Activated CD4-positive, alpha-beta T cell treated with anti-CD3 and anti-CD28 coated beads for 36 hours (primary cell): ENCODE measurements around the gene SMARCB1. TPM values are rescaled to one million over a fixed set of nuclear protein-coding genes. Genes with fewer than 3 reads are reported as not detected.
A peak's percentile ranks its signal among the peaks of the same experiment; 100 is the strongest.

Experiments
- ATAC-seq: fragments of 200-7000 bp; cut with Tn5 transposase; one replicate; pipeline ENCODE4 v1.10.0; 2021; ENCODE audit warnings: mild to moderate bottlenecking, moderate library complexity
- CTCF ChIA-PET: fragments of 350-600 bp; sonication (Branson Sonifier 250); formaldehyde crosslinking; loops from one replicate; lab custom pipeline; 2021; ENCODE audit warnings: antibody characterized with exemption; lab: Charles Lee
- POLR2A ChIA-PET: fragments of 350-600 bp; sonication (Branson Sonifier 250); formaldehyde crosslinking; loops from one replicate; lab custom pipeline; 2021; ENCODE audit warnings: antibody characterized with exemption, inconsistent platforms; lab: Charles Lee
- DNase-seq: peaks from one replicate; pipeline ENCODE4 v3.0.0-alpha.2; 2020
- H3K27ac Mint-ChIP-seq: one replicate; pipeline ENCODE4 v1.8.0; 2021; ENCODE audit warnings: mixed read lengths
- H3K27me3 Mint-ChIP-seq: one replicate; pipeline ENCODE4 v1.8.0; 2021; ENCODE audit warnings: mixed read lengths
- H3K36me3 Mint-ChIP-seq: one replicate; pipeline ENCODE4 v1.8.0; 2021; ENCODE audit warnings: low read depth, mixed read lengths
- H3K4me1 Mint-ChIP-seq: one replicate; pipeline ENCODE4 v1.8.0; 2021; ENCODE audit warnings: mixed read lengths
- H3K4me3 Mint-ChIP-seq: one replicate; pipeline ENCODE4 v1.8.0; 2021; ENCODE audit warnings: mild to moderate bottlenecking, moderate library complexity, mixed read lengths
- H3K9me3 Mint-ChIP-seq: one replicate; pipeline ENCODE4 v1.8.0; 2021; ENCODE audit warnings: low read depth, mixed read lengths
- intact Hi-C, 2 experiments: fragments of 100-400 bp; cut with DNase I in 1 of 2; cut with micrococcal nuclease in 1 of 2; formaldehyde crosslinking; loops; one replicate each; pipeline versions ENCODE4 v1.14.2 to v1.15.1; 2022 to 2024; cut with DNase I, micrococcal nuclease
- total RNA-seq, 2 experiments: library from RNA; stranded (reverse); gene quantifications; one replicate each; pipeline ENCODE4 v1.2.3, GENCODE V29; 2021

Gene SMARCB1
- total RNA-seq, 2 experiments from 2014 or later: 78.2 to 95.2 TPM

- Mint-ChIP-seq H3K27ac (peak within 1 kb of the TSS; percentile 55), H3K4me3 (peak within 1 kb of the TSS; percentile 43), H3K36me3 (peaks cover 15% of the 10 kb centered on the region), H3K4me1 (peaks cover 34% of the 10 kb centered on the region), H3K9me3 (no peaks in the 10 kb centered on the region), H3K27me3 (no peaks in the 10 kb centered on the region)
- intact Hi-C loops: no loop called here
- ATAC-seq: no peak
- CTCF ChIA-PET: interaction anchor here (0.6 to 0.9 kb wide), 4 partner anchors 87 to 669 kb away, joined by 3 read pairs; no protein-coding TSS in a partner anchor
- POLR2A ChIA-PET: interaction anchor here (0.5 kb wide), 1 partner anchor 1443 kb away, joined by 4 read pairs; no protein-coding TSS in a partner anchor
- peak; percentile 35 for DNase-seq
Observed at GRCh38 chr22:23762842-23763578, 23.8 kb upstream of the SMARCB1 start, which contains the start of gene C22orf15. C22orf15 (plus strand) TSS chr22:23762990; CDS start chr22:23763307, 317 bp downstream.

GRCh38 chr22:23763579-23763945, 23.2 kb upstream of the SMARCB1 start:
- intact Hi-C loops: no loop called here
- ATAC-seq (peak; percentile 18), DNase-seq (peak; percentile 63)
- H3K4me3 Mint-ChIP-seq: peak overlapping the region; percentile 43
- no peaks in the 10 kb centered on the region for H3K9me3 Mint-ChIP-seq
- peaks cover 34% of the 10 kb centered on the region for H3K4me1 Mint-ChIP-seq
- H3K27ac Mint-ChIP-seq: peak overlapping the region; percentile 55
- H3K27me3 Mint-ChIP-seq: no peaks in the 10 kb centered on the region
- H3K36me3 Mint-ChIP-seq: peaks cover 15% of the 10 kb centered on the region
- ChIA-PET POLR2A (no interaction called here), CTCF (interaction anchor here (0.6 kb wide), 1 partner anchor 269 kb away, joined by 3 read pairs; no protein-coding TSS in a partner anchor)

- intact Hi-C loops: loop anchor here in 1 of 2 experiments (2.0 kb wide), 1 partner anchor 13 kb away; the partner anchor contains the start of gene ZNF70
- Mint-ChIP-seq H3K9me3 (no peaks in the 10 kb centered on the region), H3K4me1 (peaks cover 34% of the 10 kb centered on the region), H3K4me3 (peak overlapping the region; percentile 43), H3K27ac (no peak overlapping the region), H3K27me3 (no peaks in the 10 kb centered on the region), H3K36me3 (peaks cover 15% of the 10 kb centered on the region)
- ChIA-PET POLR2A (no interaction called here), CTCF (interaction anchor here (0.6 kb wide), 1 partner anchor 270 kb away, joined by 3 read pairs; no protein-coding TSS in a partner anchor)
- no peak for ATAC-seq
- no peak for DNase-seq
Observed at GRCh38 chr22:23763954-23764353, 22.8 kb upstream of the SMARCB1 start.

GRCh38 chr22:23764899-23765881, 21.6 kb upstream of the SMARCB1 start:
- DNase-seq (no peak), ATAC-seq (no peak)
- H3K4me3 Mint-ChIP-seq: no peak overlapping the region
- POLR2A ChIA-PET: no interaction called here
- intact Hi-C loops: loop anchor here (2.0 to 5.0 kb wide), 5 partner anchors 14 to 223 kb away; partner anchors contain the start of gene ZNF70 (in 1 of the 2)
- CTCF ChIA-PET: interaction anchor here (1.0 kb wide), 1 partner anchor 87 kb away, joined by 3 read pairs; no protein-coding TSS in a partner anchor
- H3K27ac Mint-ChIP-seq: peak overlapping the region; percentile 42
- peaks cover 34% of the 10 kb centered on the region for H3K4me1 Mint-ChIP-seq
- H3K27me3 Mint-ChIP-seq: no peaks in the 10 kb centered on the region
- H3K36me3 Mint-ChIP-seq: peaks cover 15% of the 10 kb centered on the region
- H3K9me3 Mint-ChIP-seq: no peaks in the 10 kb centered on the region

GRCh38 chr22:23767303-23767672, 19.5 kb upstream of the SMARCB1 start:
- H3K4me3 Mint-ChIP-seq: peak overlapping the region; percentile 75
- no peak for ATAC-seq
- no peak for DNase-seq
- H3K27me3 Mint-ChIP-seq: no peaks in the 10 kb centered on the region
- peaks cover 39% of the 10 kb centered on the region for H3K4me1 Mint-ChIP-seq
- peak overlapping the region; percentile 26 for H3K27ac Mint-ChIP-seq
- ChIA-PET POLR2A (interaction anchor here (1.1 kb wide), 1 partner anchor 18 kb away, joined by 5 read pairs; no protein-coding TSS in a partner anchor), CTCF (interaction anchor here (1.1 to 1.4 kb wide), 3 partner anchors 10 to 127 kb away, joined by 3 to 4 read pairs (median 3); partner anchors contain the start of gene MIF)
- intact Hi-C loops: loop anchor here (1.0 to 5.0 kb wide), 9 partner anchors 16 to 228 kb away; partner anchors contain the start of genes DERL3 (in 1 of the 2), MIF (in 1 of the 2) and ZNF70 (in 1 of the 2)
- no peaks in the 10 kb centered on the region for H3K9me3 Mint-ChIP-seq
- peaks cover 15% of the 10 kb centered on the region for H3K36me3 Mint-ChIP-seq

GRCh38 chr22:23767673-23768548, 18.9 kb upstream of the SMARCB1 start, which contains the start of gene CHCHD10:
CHCHD10 (minus strand) TSS chr22:23767972; CDS start chr22:23767874, 98 bp downstream.
- Mint-ChIP-seq H3K27ac (peak within 1 kb of the TSS; percentile 72), H3K9me3 (no peaks in the 10 kb centered on the region), H3K4me1 (peaks cover 36% of the 10 kb centered on the region), H3K36me3 (peaks cover 15% of the 10 kb centered on the region), H3K4me3 (peak within 1 kb of the TSS; percentile 75), H3K27me3 (no peaks in the 10 kb centered on the region)
- ATAC-seq (peak; percentile 66), DNase-seq (peak; percentile 87)
- POLR2A ChIA-PET: no interaction called here
- intact Hi-C loops: loop anchor here (1.0 to 5.0 kb wide), 10 partner anchors 17 to 229 kb away; partner anchors contain the start of genes DERL3 (in 1 of the 2), MIF (in 1 of the 2) and ZNF70 (in 1 of the 2)
- CTCF ChIA-PET: interaction anchor here (1.1 to 3.9 kb wide), 3 partner anchors 9 to 127 kb away, joined by 3 to 28 read pairs (median 3); partner anchors contain the start of gene MIF

GRCh38 chr22:23769321-23769965, 17.3 kb upstream of the SMARCB1 start:
- intact Hi-C loops: loop anchor here (5.0 kb wide), 4 partner anchors 78 to 227 kb away; no protein-coding TSS in a partner anchor
- POLR2A ChIA-PET: no interaction called here
- Mint-ChIP-seq H3K9me3 (no peaks in the 10 kb centered on the region), H3K27me3 (peaks cover 3% of the 10 kb centered on the region), H3K4me3 (no peak overlapping the region), H3K36me3 (peaks cover 12% of the 10 kb centered on the region), H3K4me1 (peaks cover 25% of the 10 kb centered on the region), H3K27ac (no peak overlapping the region)
- no peak for DNase-seq
- no peak for ATAC-seq
- CTCF ChIA-PET: interaction anchor here (0.6 to 3.9 kb wide), 5 partner anchors 20 to 88 kb away, joined by 3 to 28 read pairs (median 3); partner anchors contain the start of gene SLC2A11

- ATAC-seq (no peak), DNase-seq (no peak)
- H3K4me3 Mint-ChIP-seq: peak overlapping the region; percentile 53
- ChIA-PET POLR2A (interaction anchor here (0.6 kb wide), 1 partner anchor 14 kb away, joined by 3 read pairs; the partner anchor contains the start of gene SMARCB1), CTCF (interaction anchor here (1.1 kb wide), 1 partner anchor 76 kb away, joined by 3 read pairs; no protein-coding TSS in a partner anchor)
- intact Hi-C loops: loop anchor here in 1 of 2 experiments (1.0 kb wide), 1 partner anchor 15 kb away; no protein-coding TSS in a partner anchor
- H3K9me3 Mint-ChIP-seq: no peaks in the 10 kb centered on the region
- peaks cover 3% of the 10 kb centered on the region for H3K27me3 Mint-ChIP-seq
- peaks cover 10% of the 10 kb centered on the region for H3K4me1 Mint-ChIP-seq
- no peak overlapping the region for H3K27ac Mint-ChIP-seq
- no peaks in the 10 kb centered on the region for H3K36me3 Mint-ChIP-seq
Observed at GRCh38 chr22:23772315-23772648, 14.5 kb upstream of the SMARCB1 start.
